HepG2 (cell line): ENCODE results near the gene TTC22.

ENCODE experiments used
- CTCF ChIP-seq: sonication (generic); formaldehyde crosslinking; IDR thresholded peaks from 2 replicates; pipeline ENCODE4 v1.5.0; 2020; ENCODE audit warnings: mild to moderate bottlenecking, missing genetic modification reagents, moderate library complexity
- ELK4 ChIP-seq: sonication (generic); formaldehyde crosslinking; IDR thresholded peaks from 2 replicates; pipeline ENCODE4 v1.9.0; 2021; ENCODE audit warnings: missing genetic modification reagents, borderline replicate concordance
- POLR2A ChIP-seq, 2 experiments: IDR thresholded peaks; 2 replicates each; pipeline ENCODE4 v1.6.1; 2011; ENCODE audit warnings: low read depth in 2 of 2, low read length in 2 of 2, mild to moderate bottlenecking in 1 of 2, moderate library complexity in 1 of 2; ENCODE audit not compliant: insufficient read depth in 1 of 2
- TF ChIP-seq, protein P1 (sequence below): sonication (generic); formaldehyde crosslinking; IDR thresholded peaks from 2 replicates; pipeline ENCODE4 v1.4.0; 2020; ENCODE audit warnings: missing genetic modification reagents
- TF ChIP-seq, protein P2 (sequence below): IDR thresholded peaks from 2 replicates; pipeline ENCODE4 v1.6.1; 2016; ENCODE audit warnings: low read depth

GRCh38 chr1:54803761-54804470 lies 2.8 kb upstream of the TTC22 start:
- TF ChIP-seq CTCF (no peak), POLR2A (IDR thresholded peaks at IDR 0.05; ENCODE audit: insufficient read depth in 1 of 2, low read depth in 2 of 2, low read length in 2 of 2) (no peak), ELK4 (CRISPR knock-in tag) (no peak)
- TF ChIP-seq, protein P1, sequence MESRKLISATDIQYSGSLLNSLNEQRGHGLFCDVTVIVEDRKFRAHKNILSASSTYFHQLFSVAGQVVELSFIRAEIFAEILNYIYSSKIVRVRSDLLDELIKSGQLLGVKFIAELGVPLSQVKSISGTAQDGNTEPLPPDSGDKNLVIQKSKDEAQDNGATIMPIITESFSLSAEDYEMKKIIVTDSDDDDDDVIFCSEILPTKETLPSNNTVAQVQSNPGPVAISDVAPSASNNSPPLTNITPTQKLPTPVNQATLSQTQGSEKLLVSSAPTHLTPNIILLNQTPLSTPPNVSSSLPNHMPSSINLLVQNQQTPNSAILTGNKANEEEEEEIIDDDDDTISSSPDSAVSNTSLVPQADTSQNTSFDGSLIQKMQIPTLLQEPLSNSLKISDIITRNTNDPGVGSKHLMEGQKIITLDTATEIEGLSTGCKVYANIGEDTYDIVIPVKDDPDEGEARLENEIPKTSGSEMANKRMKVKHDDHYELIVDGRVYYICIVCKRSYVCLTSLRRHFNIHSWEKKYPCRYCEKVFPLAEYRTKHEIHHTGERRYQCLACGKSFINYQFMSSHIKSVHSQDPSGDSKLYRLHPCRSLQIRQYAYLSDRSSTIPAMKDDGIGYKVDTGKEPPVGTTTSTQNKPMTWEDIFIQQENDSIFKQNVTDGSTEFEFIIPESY (CRISPR knock-in tag): no peak
- TF ChIP-seq, protein P2, sequence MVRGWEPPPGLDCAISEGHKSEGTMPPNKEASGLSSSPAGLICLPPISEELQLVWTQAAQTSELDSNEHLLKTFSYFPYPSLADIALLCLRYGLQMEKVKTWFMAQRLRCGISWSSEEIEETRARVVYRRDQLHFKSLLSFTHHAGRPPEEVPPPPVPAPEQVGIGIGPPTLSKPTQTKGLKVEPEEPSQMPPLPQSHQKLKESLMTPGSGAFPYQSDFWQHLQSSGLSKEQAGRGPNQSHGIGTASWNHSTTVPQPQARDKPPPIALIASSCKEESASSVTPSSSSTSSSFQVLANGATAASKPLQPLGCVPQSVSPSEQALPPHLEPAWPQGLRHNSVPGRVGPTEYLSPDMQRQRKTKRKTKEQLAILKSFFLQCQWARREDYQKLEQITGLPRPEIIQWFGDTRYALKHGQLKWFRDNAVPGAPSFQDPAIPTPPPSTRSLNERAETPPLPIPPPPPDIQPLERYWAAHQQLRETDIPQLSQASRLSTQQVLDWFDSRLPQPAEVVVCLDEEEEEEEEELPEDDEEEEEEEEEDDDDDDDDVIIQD (CRISPR knock-in tag): no peak
